Measurements from ENCODE around the gene MPND. TPM values are rescaled to one million over a fixed set of nuclear protein-coding genes. Genes with fewer than 3 reads are reported as not detected.
A peak's percentile ranks its signal among the peaks of the same experiment; 100 is the strongest.

The MPND gene, protein sequence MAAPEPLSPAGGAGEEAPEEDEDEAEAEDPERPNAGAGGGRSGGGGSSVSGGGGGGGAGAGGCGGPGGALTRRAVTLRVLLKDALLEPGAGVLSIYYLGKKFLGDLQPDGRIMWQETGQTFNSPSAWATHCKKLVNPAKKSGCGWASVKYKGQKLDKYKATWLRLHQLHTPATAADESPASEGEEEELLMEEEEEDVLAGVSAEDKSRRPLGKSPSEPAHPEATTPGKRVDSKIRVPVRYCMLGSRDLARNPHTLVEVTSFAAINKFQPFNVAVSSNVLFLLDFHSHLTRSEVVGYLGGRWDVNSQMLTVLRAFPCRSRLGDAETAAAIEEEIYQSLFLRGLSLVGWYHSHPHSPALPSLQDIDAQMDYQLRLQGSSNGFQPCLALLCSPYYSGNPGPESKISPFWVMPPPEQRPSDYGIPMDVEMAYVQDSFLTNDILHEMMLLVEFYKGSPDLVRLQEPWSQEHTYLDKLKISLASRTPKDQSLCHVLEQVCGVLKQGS
- 10 to 100 TPM in 4 of 6 donors, 1 to 10 TPM in 2; 7.7 to 37.1 (median 15.6) TPM for total RNA-seq

DNA sequence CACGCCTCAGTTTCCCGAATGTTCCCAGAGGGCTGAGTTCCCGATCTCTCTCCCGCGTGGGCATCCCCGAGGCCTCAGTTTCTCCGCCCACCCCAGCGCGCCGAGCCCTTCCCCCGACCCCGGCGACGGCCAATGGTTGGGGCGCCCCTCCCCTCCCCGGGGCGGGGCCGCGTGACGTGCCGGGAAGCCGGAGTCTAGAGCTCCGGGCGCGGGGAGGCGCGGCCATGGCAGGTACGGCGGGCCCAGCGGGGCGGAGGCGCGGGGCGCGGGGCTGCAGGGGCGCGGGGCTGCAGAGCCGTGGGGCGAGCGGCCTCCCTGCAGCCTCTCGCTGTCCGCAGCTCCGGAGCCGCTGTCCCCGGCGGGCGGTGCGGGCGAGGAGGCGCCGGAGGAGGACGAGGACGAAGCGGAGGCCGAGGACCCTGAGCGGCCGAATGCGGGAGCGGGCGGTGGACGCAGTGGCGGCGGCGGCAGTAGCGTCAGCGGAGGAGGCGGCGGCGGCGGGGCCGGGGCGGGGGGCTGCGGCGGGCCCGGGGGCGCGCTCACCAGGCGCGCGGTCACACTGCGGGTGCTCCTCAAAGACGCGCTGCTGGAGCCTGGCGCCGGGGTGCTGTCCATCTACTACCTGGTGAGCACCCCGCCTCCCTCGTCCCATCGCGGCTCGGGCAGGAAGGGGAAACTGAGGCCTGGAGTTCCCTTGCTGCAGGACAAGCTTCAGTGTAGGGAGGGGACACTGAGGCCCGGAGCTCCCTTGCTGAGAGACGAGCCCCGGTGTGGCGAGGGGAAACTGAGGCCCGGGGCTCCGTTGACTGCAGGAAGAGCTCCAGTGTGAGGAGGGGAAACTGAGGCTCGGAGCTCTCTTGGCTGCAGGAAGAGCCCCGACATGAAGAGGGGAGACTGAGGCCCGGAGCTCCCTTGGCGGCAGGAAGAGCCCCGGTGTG is at the start of gene MPND:
Gene MPND (plus strand): TSS at position 193 of the 938 bp plus-strand sequence. CDS start 32 bp downstream, at position 225.
- Histone ChIP-seq H3K4me1 (peaks cover 12 to 20% (median 16%) of the 10 kb centered on the region in 4 donors), H3K9me3 (no peaks in the 10 kb centered on the region), H3K36me3 (peaks cover 0 to 8% (median 0%) of the 10 kb centered on the region in 4 donors), H3K27me3 (no peaks in the 10 kb centered on the region), H3K27ac (peak within 1 kb of the TSS; percentile 87 to 96 (median 90)), H3K4me3 (peak within 1 kb of the TSS; percentile 73 to 100 (median 88))
- 15 to 31% methylated on average over 12 to 36 of the region's 101 CpGs for WGBS, 2 donors
- DNase-seq (peak; percentile 95 to 99), ATAC-seq (ENCODE audit: low FRiP score in 2 of 2) (peak; percentile 92 to 94)
- TF ChIP-seq EP300 (IDR thresholded peaks at IDR 0.05): peak in 1 of 4 donors; percentile 18
- TF ChIP-seq POLR2AphosphoS5 (IDR thresholded peaks at IDR 0.05): peak in 1 of 2 donors; percentile 79
- TF ChIP-seq POLR2A (IDR thresholded peaks at IDR 0.05): peak in 1 of 4 donors; percentile 51
- TF ChIP-seq, protein P1, sequence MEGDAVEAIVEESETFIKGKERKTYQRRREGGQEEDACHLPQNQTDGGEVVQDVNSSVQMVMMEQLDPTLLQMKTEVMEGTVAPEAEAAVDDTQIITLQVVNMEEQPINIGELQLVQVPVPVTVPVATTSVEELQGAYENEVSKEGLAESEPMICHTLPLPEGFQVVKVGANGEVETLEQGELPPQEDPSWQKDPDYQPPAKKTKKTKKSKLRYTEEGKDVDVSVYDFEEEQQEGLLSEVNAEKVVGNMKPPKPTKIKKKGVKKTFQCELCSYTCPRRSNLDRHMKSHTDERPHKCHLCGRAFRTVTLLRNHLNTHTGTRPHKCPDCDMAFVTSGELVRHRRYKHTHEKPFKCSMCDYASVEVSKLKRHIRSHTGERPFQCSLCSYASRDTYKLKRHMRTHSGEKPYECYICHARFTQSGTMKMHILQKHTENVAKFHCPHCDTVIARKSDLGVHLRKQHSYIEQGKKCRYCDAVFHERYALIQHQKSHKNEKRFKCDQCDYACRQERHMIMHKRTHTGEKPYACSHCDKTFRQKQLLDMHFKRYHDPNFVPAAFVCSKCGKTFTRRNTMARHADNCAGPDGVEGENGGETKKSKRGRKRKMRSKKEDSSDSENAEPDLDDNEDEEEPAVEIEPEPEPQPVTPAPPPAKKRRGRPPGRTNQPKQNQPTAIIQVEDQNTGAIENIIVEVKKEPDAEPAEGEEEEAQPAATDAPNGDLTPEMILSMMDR (IDR thresholded peaks at IDR 0.05): no peak

DNA sequence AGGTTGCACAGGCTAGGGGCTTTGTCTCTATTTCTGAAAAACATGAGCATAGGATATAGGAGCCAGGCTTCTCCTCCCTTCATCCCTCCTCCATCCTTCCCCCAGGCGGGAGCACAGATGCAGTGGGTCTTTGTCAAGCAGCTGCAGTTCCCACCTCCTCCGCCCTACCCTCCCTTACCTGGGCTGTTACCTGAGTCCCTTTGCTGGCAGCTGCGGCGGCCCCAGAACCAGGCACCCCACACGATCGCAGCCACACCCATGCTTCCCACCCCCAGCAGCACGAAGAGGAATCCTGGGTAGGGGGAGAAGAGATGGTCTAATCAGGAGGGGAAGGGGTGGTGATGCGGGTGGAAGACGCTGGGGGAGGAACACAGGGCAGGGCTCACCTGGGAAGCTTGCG is 49.0 kb upstream of the MPND start:
- TF ChIP-seq POLR2AphosphoS5 (IDR thresholded peaks at IDR 0.05) (no peak), EP300 (IDR thresholded peaks at IDR 0.05) (no peak), POLR2A (IDR thresholded peaks at IDR 0.05) (no peak)
- TF ChIP-seq, protein P1 (IDR thresholded peaks at IDR 0.05): no peak

DNA sequence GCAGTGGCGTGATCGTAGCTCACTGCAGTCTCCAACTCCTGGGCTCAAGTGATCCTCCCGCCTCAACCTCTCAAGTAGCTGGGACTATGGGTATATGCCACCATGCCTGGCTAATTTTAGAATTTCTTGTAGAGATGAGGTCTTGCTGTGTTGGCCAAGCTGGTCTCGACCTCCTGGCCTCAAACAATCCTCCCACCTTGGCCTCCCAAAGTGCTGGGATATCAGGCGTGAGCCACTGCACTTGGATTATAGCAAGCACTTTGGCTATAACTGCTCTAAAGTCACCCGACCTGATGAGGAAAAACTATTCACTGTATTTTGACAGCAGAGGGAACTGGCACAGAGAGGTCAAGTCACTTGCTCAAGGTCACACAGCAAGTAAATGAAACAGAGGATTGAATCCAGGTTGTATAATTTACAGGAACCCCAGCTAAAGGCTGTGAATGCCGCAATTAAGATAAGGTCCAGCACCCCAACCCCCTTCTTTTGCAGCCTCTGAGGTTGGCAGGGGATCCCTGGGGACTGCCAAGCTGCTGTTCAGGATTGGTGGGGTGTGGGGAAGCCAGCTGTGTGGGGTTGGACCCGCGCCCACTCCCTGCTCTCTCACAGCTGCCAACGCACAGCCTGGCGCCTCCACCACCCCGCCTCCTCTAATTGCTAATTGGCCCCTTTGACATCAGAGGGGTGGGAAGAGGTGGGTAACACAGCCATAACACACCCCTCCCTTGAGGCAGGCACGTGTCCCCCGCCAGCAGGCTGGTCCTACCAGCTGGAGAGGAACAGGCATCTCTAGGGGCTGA is 47.2 kb upstream of the MPND start:
- H3K4me3 ChIP-seq: no peak overlapping the region
- no peaks in the 10 kb centered on the region for H3K9me3 ChIP-seq
- no peak for ATAC-seq (ENCODE audit: low FRiP score in 2 of 2)
- H3K36me3 ChIP-seq: no peaks in the 10 kb centered on the region
- TF ChIP-seq, protein P1 (IDR thresholded peaks at IDR 0.05): no peak
- TF ChIP-seq POLR2A (IDR thresholded peaks at IDR 0.05) (no peak), POLR2AphosphoS5 (IDR thresholded peaks at IDR 0.05) (no peak), EP300 (IDR thresholded peaks at IDR 0.05) (no peak)
- DNase-seq: no peak
- 41 to 58% methylated on average over 10 to 14 of the region's 14 CpGs for WGBS, 2 donors
- no peaks in the 10 kb centered on the region for H3K4me1 ChIP-seq
- H3K27ac ChIP-seq: no peak overlapping the region
- H3K27me3 ChIP-seq: no peaks in the 10 kb centered on the region

More for the DNA sequence above, 49.0 kb upstream of the MPND start:
- DNase-seq (no peak), ATAC-seq (ENCODE audit: low FRiP score in 2 of 2) (no peak)
- Histone ChIP-seq H3K36me3 (no peaks in the 10 kb centered on the region), H3K4me3 (no peak overlapping the region), H3K4me1 (no peaks in the 10 kb centered on the region), H3K27ac (no peak overlapping the region), H3K9me3 (no peaks in the 10 kb centered on the region), H3K27me3 (no peaks in the 10 kb centered on the region)
- 46 to 61% methylated on average over 5 to 10 of the region's 10 CpGs for WGBS, 2 donors
